SIG-M5 treated with dmso at 0.1 percent for 504 hours (cell line): ENCODE results near the gene ABCA5.

ENCODE experiments used
- DNase-seq: peaks from one replicate; lab custom pipeline; 2025; ENCODE audit not compliant: unreplicated experiment; lab: John Stamatoyannopoulos, UW

Gene ABCA5

GRCh38 chr17:69269131-69269998, 57.6 kb downstream of the ABCA5 start:
- DNase-seq: peak; percentile 45

- DNase-seq: peak; percentile 8
These were observed 58.4 kb downstream of the ABCA5 start for GRCh38 chr17:69268543-69269014.

- DNase-seq: no peak
These were observed 59.7 kb downstream of the ABCA5 start for GRCh38 chr17:69267219-69267618.

- DNase-seq: no peak
These were observed 61.1 kb downstream of the ABCA5 start for GRCh38 chr17:69265873-69266272.

- no peak for DNase-seq
These were observed 72.7 kb downstream of the ABCA5 start for GRCh38 chr17:69254187-69254586.

- DNase-seq: no peak
These were observed 76.3 kb downstream of the ABCA5 start for GRCh38 chr17:69250641-69251040.

GRCh38 chr17:69246726-69247375, 80.1 kb downstream of the ABCA5 start:
- peak; percentile 83 for DNase-seq

- DNase-seq: no peak
These were observed 80.7 kb downstream of the ABCA5 start for GRCh38 chr17:69246202-69246601.

- DNase-seq: no peak
These were observed 81.3 kb downstream of the ABCA5 start for GRCh38 chr17:69245617-69246016.

- no peak for DNase-seq
These were observed 87.0 kb downstream of the ABCA5 start for GRCh38 chr17:69239611-69240600.

- DNase-seq: no peak
These were observed 90.0 kb downstream of the ABCA5 start for GRCh38 chr17:69236946-69237345.

GRCh38 chr17:69236464-69236863, 90.5 kb downstream of the ABCA5 start:
- DNase-seq: no peak

- peak; percentile 80 for DNase-seq
These were observed 91.4 kb downstream of the ABCA5 start for GRCh38 chr17:69235338-69236058.

GRCh38 chr17:69232650-69233049, 94.3 kb downstream of the ABCA5 start:
- DNase-seq: no peak

- DNase-seq: no peak
These were observed 95.4 kb downstream of the ABCA5 start for GRCh38 chr17:69231521-69231920.

GRCh38 chr17:69230939-69231338, 96.0 kb downstream of the ABCA5 start:
- no peak for DNase-seq

GRCh38 chr17:69228576-69228975, 98.4 kb downstream of the ABCA5 start, which contains the start of gene ABCA10:
ABCA10 (minus strand) TSS chr17:69228824; CDS start chr17:69225358, 3,466 bp downstream.
- no peak for DNase-seq

GRCh38 chr17:69228018-69228417, 98.9 kb downstream of the ABCA5 start:
- no peak for DNase-seq

- DNase-seq: no peak
These were observed 99.4 kb downstream of the ABCA5 start for GRCh38 chr17:69227541-69227940.

- DNase-seq: no peak
These were observed 103.1 kb downstream of the ABCA5 start for GRCh38 chr17:69223809-69224208.
